Sigmoid colon (tissue), 7 donors: ENCODE results near the gene ALOX12B. TPM values are rescaled to one million over a fixed set of nuclear protein-coding genes. Genes with fewer than 3 reads are reported as not detected.
A peak's percentile ranks its signal among the peaks of the same experiment; 100 is the strongest.

ENCODE experiments used
- DNase-seq: peaks from one replicate; pipeline ENCODE4 v3.0.0-alpha.2; 2019
- H3K27ac ChIP-seq, 4 donors: fragments of 200-600 bp; sonication (generic); one replicate each; pipeline ENCODE4 v1.5.1; 2016 to 2019; ENCODE audit warnings: mild to moderate bottlenecking in 1 of 4
- H3K27me3 ChIP-seq, 3 donors: fragments of 200-600 bp; sonication (generic); one replicate each; pipeline ENCODE4 v1.5.1; 2019; ENCODE audit warnings: mild to moderate bottlenecking in 1 of 3
- H3K36me3 ChIP-seq, 4 donors: fragments of 200-600 bp; sonication (generic); one replicate each; pipeline ENCODE4 v1.5.1; 2016 to 2019
- H3K4me1 ChIP-seq, 4 donors: fragments of 200-600 bp; sonication (generic); one replicate each; pipeline ENCODE4 v1.5.1; 2017 to 2019
- H3K4me3 ChIP-seq, 4 donors: fragments of 200-600 bp; sonication (generic); one replicate each; pipeline ENCODE4 v1.5.1; 2017 to 2019; ENCODE audit warnings: mild to moderate bottlenecking in 2 of 4, moderate library complexity in 1 of 4
- H3K9me3 ChIP-seq, 4 donors: fragments of 200-600 bp in 3 of 4; sonication (generic) in 3 of 4; one replicate each; pipeline versions ENCODE4 v1.5.1 to v1.6.1; 2013 to 2019
- CTCF ChIP-seq, 4 experiments: fragments of 450-650 bp in 3 of 4; fragments of 200-600 bp in 1 of 4; IDR thresholded peaks; one replicate each; pipeline ENCODE4 v1.5.1; 2016 to 2019; ENCODE audit warnings: antibody characterized with exemption in 4 of 4, mild to moderate bottlenecking in 3 of 4, moderate library complexity in 2 of 4
- EP300 ChIP-seq, 4 donors: sonication (generic); formaldehyde crosslinking; IDR thresholded peaks; one replicate each; pipeline ENCODE4 v1.6.1; 2017; ENCODE audit warnings: antibody characterized with exemption in 4 of 4
- POLR2A ChIP-seq, 2 donors: fragments of 450-650 bp; IDR thresholded peaks; one replicate each; pipeline ENCODE4 v1.6.1; 2016; ENCODE audit warnings: antibody characterized with exemption in 2 of 2, mild to moderate bottlenecking in 2 of 2, moderate library complexity in 2 of 2
- POLR2AphosphoS5 ChIP-seq, 4 donors: sonication (generic); formaldehyde crosslinking; IDR thresholded peaks; one replicate each; pipeline ENCODE4 v1.6.1; 2017; ENCODE audit warnings: antibody characterized with exemption in 4 of 4
- WGBS, 2 donors: extraction: QIAGEN DNeasy Blood & Tissue Kit; methylation state at CpG; one replicate each; pipeline ENCODE4 v1.1.7; 2013; 5-methylcytosine and 5-hydroxymethylcytosine counted together
- intact Hi-C: fragments of 100-400 bp; cut with DNase I; formaldehyde crosslinking; loops from one replicate; pipeline ENCODE4 v1.15.1; 2023
- polyA plus RNA-seq, 3 donors: library from polyadenylated mRNA; stranded (reverse); fragments of 200-250 nt; gene quantifications; one replicate each; pipeline ENCODE4 v1.2.3, GENCODE V29; 2013
- total RNA-seq, 4 donors: library from RNA; depleted of rRNA; stranded (reverse); fragments of >200 nt; gene quantifications; one replicate each; pipeline ENCODE4 v1.1.0, GENCODE V29; 2016
- donor health status: healthy with polysubstance abuse.
- donor health status: Bipolar disorder and iron deficiency.
- donor health status: healthy.

The ALOX12B gene
- total and polyA plus RNA-seq, 7 donors: 0.52 TPM; not detected in 6

GRCh38 chr17:8128125-8128784, 40.7 kb upstream of the ALOX12B start:
- no peak overlapping the region for H3K27ac ChIP-seq
- H3K4me1 ChIP-seq: peaks cover 0 to 42% (median 38%) of the 10 kb centered on the region in 4 donors
- no peak overlapping the region for H3K4me3 ChIP-seq
- intact Hi-C loops: no loop called here
- no peaks in the 10 kb centered on the region for H3K36me3 ChIP-seq
- TF ChIP-seq POLR2A (IDR thresholded peaks at IDR 0.05) (no peak), CTCF (IDR thresholded peaks at IDR 0.05) (no peak), EP300 (IDR thresholded peaks at IDR 0.05) (no peak), POLR2AphosphoS5 (IDR thresholded peaks at IDR 0.05) (no peak)
- H3K27me3 ChIP-seq: peaks cover 4 to 33% (median 22%) of the 10 kb centered on the region in 3 donors
- 68 to 81% methylated on average over 14 of the region's 14 CpGs for WGBS, 2 donors
- H3K9me3 ChIP-seq: no peaks in the 10 kb centered on the region
- no peak for DNase-seq

GRCh38 chr17:8126491-8127066, 39.1 kb upstream of the ALOX12B start:
- intact Hi-C loops: no loop called here
- H3K36me3 ChIP-seq: no peaks in the 10 kb centered on the region
- peaks cover 12 to 50% (median 38%) of the 10 kb centered on the region in 3 donors for H3K27me3 ChIP-seq
- WGBS, 2 donors: 0% methylated on average over 45 of the region's 45 CpGs
- peak overlapping the region; percentile 72 to 76 (median 74) for H3K27ac ChIP-seq
- peak overlapping the region; percentile 36 to 77 (median 58) for H3K4me3 ChIP-seq
- peaks cover 0 to 58% (median 54%) of the 10 kb centered on the region in 4 donors for H3K4me1 ChIP-seq
- no peak for DNase-seq
- H3K9me3 ChIP-seq: no peaks in the 10 kb centered on the region
- no peak for TF ChIP-seq POLR2AphosphoS5 (IDR thresholded peaks at IDR 0.05)

GRCh38 chr17:8125947-8126490, 38.5 kb upstream of the ALOX12B start:
- H3K4me3 ChIP-seq: peak overlapping the region; percentile 36 to 77 (median 58)
- H3K27me3 ChIP-seq: peaks cover 12 to 55% (median 44%) of the 10 kb centered on the region in 3 donors
- no peak for DNase-seq
- H3K36me3 ChIP-seq: no peaks in the 10 kb centered on the region
- TF ChIP-seq POLR2AphosphoS5 (IDR thresholded peaks at IDR 0.05): no peak
- TF ChIP-seq POLR2A (IDR thresholded peaks at IDR 0.05): no peak
- TF ChIP-seq CTCF (IDR thresholded peaks at IDR 0.05): no peak
- no peak for TF ChIP-seq EP300 (IDR thresholded peaks at IDR 0.05)
- intact Hi-C loops: loop anchor here (2.0 kb wide), 1 partner anchor 33 kb away; no protein-coding TSS in a partner anchor
- peaks cover 0 to 64% (median 60%) of the 10 kb centered on the region in 4 donors for H3K4me1 ChIP-seq
- 1% methylated on average over 35 of the region's 35 CpGs for WGBS, 2 donors
- peak overlapping the region; percentile 72 to 76 (median 74) for H3K27ac ChIP-seq
- H3K9me3 ChIP-seq: no peaks in the 10 kb centered on the region

- Histone ChIP-seq H3K27me3 (peaks cover 12 to 61% (median 51%) of the 10 kb centered on the region in 3 donors), H3K27ac (peak overlapping the region; percentile 72 to 76 (median 74)), H3K4me3 (peak overlapping the region; percentile 36 to 77 (median 58)), H3K4me1 (peaks cover 0 to 71% (median 67%) of the 10 kb centered on the region in 4 donors), H3K36me3 (no peaks in the 10 kb centered on the region), H3K9me3 (no peaks in the 10 kb centered on the region)
- 1% methylated on average over 40 of the region's 40 CpGs for WGBS, 2 donors
- TF ChIP-seq CTCF (IDR thresholded peaks at IDR 0.05): no peak
- TF ChIP-seq POLR2AphosphoS5 (IDR thresholded peaks at IDR 0.05): peak in 2 of 4 donors; percentile 19 to 22
- intact Hi-C loops: loop anchor here (2.0 kb wide), 1 partner anchor 33 kb away; no protein-coding TSS in a partner anchor
- DNase-seq: peak; percentile 92
Observed at GRCh38 chr17:8125154-8125946, 37.8 kb upstream of the ALOX12B start.
